Raji (cell line): ENCODE data around the gene GABRA5.

Experiments
- POLR2A ChIP-seq: IDR thresholded peaks from 2 replicates; pipeline ENCODE4 v1.6.1; 2011; ENCODE audit warnings: low read depth, low read length, control low read depth; ENCODE audit not compliant: insufficient read depth

The GABRA5 gene

GRCh38 chr15:26870346-26870745, 3.5 kb downstream of the GABRA5 start:
- TF ChIP-seq POLR2A: no peak

DNA sequence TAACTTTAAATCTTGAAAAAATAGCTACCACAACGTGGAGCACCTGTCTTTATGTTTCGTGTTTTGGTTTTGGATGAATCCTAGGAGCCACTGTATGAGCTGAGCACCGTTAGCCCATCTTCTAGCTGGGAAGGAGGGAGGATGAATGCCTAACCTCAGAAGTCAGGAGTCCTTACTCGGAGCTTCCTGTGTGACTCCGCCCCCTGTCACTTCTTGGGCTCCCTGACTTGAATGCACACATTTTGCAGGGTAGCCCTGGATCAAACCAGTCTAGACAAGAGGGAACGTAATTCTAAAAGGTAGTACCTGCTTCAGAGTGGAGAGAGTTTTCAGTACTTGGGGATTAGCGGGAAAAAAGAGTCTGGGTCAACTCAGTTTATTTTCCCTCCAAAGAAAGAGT, 5.3 kb downstream of the GABRA5 start:
- no peak for TF ChIP-seq POLR2A

DNA sequence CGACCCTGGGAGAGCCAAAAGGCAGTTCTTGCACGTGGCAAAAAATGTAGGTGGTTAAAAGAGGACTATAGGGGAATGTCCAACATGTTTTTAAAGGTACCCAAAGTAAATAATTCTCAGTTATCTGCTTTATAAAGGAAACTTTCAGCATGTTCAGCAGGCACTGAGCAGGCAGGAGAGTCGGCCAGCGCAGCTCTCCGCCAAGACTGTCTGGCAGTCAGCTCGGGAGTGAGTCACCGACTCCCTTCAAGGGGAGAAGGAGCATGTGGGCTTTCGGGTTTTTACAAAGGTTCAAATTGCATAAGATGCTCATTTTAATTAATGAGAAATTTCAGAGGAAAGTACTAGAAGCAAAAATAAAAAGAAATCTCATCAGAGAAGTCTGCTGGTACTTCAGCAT, 7.0 kb downstream of the GABRA5 start:
- TF ChIP-seq POLR2A: no peak

- TF ChIP-seq POLR2A: no peak
These were observed 8.1 kb downstream of the GABRA5 start for GRCh38 chr15:26874774-26875475.

GRCh38 chr15:26875476-26875850, 8.6 kb downstream of the GABRA5 start:
- TF ChIP-seq POLR2A: no peak

- no peak for TF ChIP-seq POLR2A
These were observed 11.0 kb downstream of the GABRA5 start for GRCh38 chr15:26877831-26878230.

DNA sequence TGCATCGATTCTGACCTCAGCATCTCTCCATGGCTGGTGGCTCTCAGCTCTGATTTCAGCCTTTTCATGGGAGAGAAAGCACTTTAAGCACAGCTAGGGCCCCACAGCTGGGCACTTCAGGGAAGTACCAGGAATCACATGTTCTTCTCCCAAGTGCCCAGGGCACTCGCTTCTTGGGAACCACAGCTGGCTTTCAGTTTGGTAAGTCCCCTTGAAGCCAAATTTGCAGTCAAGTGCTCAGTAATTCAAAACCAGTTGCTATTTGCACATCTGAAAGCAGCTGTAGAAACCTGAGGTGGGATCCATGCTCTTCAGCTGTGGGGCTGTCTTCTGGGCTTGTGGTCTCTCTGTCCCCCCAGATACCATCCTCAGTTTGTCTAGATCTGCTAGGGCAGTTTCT, 12.8 kb downstream of the GABRA5 start:
- no peak for TF ChIP-seq POLR2A

- TF ChIP-seq POLR2A: no peak
These were observed 15.2 kb downstream of the GABRA5 start for GRCh38 chr15:26882112-26882511.

DNA sequence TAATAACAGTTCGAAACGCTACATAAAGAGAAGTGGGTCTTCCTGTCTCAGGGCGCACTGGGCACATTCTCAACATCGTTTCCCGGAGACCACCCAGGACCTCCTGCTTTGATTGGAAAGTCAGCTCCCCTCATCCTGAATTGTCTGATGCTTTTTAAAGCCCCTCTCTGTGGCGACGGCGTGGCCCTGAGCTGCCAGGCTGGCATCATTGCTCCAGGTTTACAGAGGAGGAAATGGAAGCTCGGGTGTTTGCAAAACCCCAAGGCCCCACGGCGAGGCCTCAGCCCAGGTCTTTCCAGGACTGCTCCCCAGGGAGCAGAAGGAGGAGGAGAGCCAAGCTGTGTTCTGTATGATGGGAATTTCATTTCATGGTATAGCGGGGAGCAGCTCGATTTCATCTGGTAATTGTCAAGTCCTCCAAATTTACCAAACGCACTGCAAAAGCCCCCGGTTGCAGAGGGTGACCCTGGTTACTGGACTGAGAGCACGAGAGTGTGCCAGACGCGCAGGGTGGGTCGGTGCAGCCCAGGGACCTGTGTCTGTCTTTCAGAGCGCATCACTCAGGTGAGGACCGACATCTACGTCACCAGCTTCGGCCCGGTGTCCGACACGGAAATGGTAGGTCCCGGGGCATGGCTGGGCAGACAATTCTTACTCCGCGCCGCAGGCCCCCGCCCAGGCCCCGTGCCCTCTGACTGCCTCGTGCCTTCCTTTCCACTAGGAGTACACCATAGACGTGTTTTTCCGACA, 15.9 kb downstream of the GABRA5 start:
- TF ChIP-seq POLR2A: no peak

- no peak for TF ChIP-seq POLR2A
These were observed 16.6 kb downstream of the GABRA5 start for GRCh38 chr15:26883466-26883865.

DNA sequence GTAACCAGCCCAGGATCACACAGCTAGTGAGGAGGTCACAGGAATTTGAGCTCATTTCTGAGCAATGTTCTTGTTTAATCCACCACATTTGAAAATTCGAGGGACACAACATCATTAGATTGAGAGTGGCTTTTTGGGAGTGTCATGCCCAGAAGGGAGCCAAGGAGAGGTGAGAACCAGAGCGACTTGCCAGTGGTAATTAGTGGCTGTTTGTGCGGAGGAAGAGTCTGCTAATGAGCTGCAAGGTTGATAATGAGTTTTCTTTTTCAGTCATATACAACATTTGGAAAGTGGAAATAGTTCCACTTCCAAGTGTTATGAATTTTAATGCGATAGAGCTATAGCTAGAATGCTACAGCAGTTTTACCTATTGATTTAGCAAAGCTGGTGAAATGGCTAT, 19.7 kb downstream of the GABRA5 start:
- TF ChIP-seq POLR2A: no peak

- no peak for TF ChIP-seq POLR2A
These were observed 21.2 kb downstream of the GABRA5 start for GRCh38 chr15:26887926-26888666.

DNA sequence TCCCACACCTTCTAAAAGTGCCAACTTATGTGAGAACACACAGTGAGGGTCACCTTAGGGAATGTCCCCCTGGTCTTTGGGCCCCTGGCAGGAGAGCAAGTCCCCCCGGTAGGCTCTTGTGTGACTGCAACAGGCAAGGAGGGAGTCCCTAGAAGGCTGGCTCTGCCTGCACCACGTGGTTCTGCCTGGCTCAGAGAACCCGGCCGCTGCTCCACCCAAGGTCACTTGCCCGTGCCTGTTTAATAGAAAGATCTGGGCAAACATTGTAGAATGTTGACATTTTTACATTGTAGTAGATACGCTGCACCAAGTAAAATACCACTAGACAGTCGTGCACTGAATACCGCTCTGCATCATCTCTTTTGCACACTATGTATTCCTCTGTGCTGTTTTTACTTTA, 21.9 kb downstream of the GABRA5 start:
- no peak for TF ChIP-seq POLR2A

- TF ChIP-seq POLR2A: no peak
These were observed 22.5 kb downstream of the GABRA5 start for GRCh38 chr15:26889298-26889898.

GRCh38 chr15:26890451-26890850, 23.6 kb downstream of the GABRA5 start:
- no peak for TF ChIP-seq POLR2A
